ENCODE results near the gene RABEP1.
"Not testable (repeated sequence)": the region's sequence is repeated elsewhere in the genome, so short reads cannot be mapped to it uniquely, and the experiment has no call there.

RABEP1 gene

GRCh38 chr17:5431234-5431633 is 149.2 kb downstream of the RABEP1 start:
- POLR2A ChIA-PET = interaction anchor here (1.6 to 1.9 kb wide), 2 partner anchors 8 to 12 kb away, joined by 5 to 9 read pairs; partner anchors contain the start of genes C1QBP, NUP88 and RPAIN
- CTCF ChIA-PET = interaction anchor here (1.4 kb wide), 1 partner anchor 12 kb away, joined by 7 read pairs; the partner anchor contains the start of gene NUP88

GRCh38 chr17:5431949-5432556 is 150.0 kb downstream of the RABEP1 start:
- POLR2A ChIA-PET = interaction anchor here (1.5 to 2.0 kb wide), 2 partner anchors 8 to 13 kb away, joined by 4 to 10 read pairs; partner anchors contain the start of genes NUP88 and RPAIN
- TF ChIP-seq TARDBP (IDR thresholded peaks at IDR 0.05) = no peak
- TF ChIP-seq FOXM1 (IDR thresholded peaks at IDR 0.05; ENCODE audit: borderline replicate concordance) = no peak
- no peak for TF ChIP-seq PKNOX1 (IDR thresholded peaks at IDR 0.05)
- TF ChIP-seq FOXK2 (IDR thresholded peaks at IDR 0.05) = no peak
- TF ChIP-seq SP1 (IDR thresholded peaks at IDR 0.05) = no peak
- TF ChIP-seq L3MBTL2 (conservative IDR thresholded peaks at IDR 0.05) = no peak
- no peak for TF ChIP-seq CTBP1 (IDR thresholded peaks at IDR 0.05; ENCODE audit: borderline replicate concordance)
- no peak for TF ChIP-seq SUZ12 (IDR thresholded peaks at IDR 0.05)
- no peak for TF ChIP-seq HDGF (IDR thresholded peaks at IDR 0.05; ENCODE audit: borderline replicate concordance)
- TF ChIP-seq ELF4 (IDR thresholded peaks at IDR 0.05) = no peak
- TF ChIP-seq NFRKB (IDR thresholded peaks at IDR 0.05) = no peak
- TF ChIP-seq ARNT (IDR thresholded peaks at IDR 0.05) = no peak
- no peak for TF ChIP-seq BHLHE40 (IDR thresholded peaks at IDR 0.05; ENCODE audit: borderline replicate concordance)
- TF ChIP-seq LEF1 (IDR thresholded peaks at IDR 0.05; ENCODE audit: borderline replicate concordance) = no peak
- no peak for TF ChIP-seq ZNF384 (IDR thresholded peaks at IDR 0.05)
- TF ChIP-seq FOXA1 (IDR thresholded peaks at IDR 0.05) = no peak
- DNase-seq (ENCODE audit: extremely low spot score) = no peak
- CTCF ChIA-PET = no interaction called here

More at GRCh38 chr17:5431234-5431633, 149.2 kb downstream of the RABEP1 start:
- DNase-seq (ENCODE audit: extremely low spot score) = not testable (repeated sequence)
- peak; percentile 83 for TF ChIP-seq ZNF384 (IDR thresholded peaks at IDR 0.05)

GRCh38 chr17:5434984-5435383 is 152.9 kb downstream of the RABEP1 start:
- ChIA-PET POLR2A (no interaction called here), CTCF (no interaction called here)
- no peak for DNase-seq (ENCODE audit: extremely low spot score)
- TF ChIP-seq L3MBTL2 (conservative IDR thresholded peaks at IDR 0.05) (no peak), LEF1 (IDR thresholded peaks at IDR 0.05; ENCODE audit: borderline replicate concordance) (no peak), ZNF384 (IDR thresholded peaks at IDR 0.05) (no peak), SUZ12 (IDR thresholded peaks at IDR 0.05) (no peak), ARNT (IDR thresholded peaks at IDR 0.05) (no peak), HDGF (IDR thresholded peaks at IDR 0.05; ENCODE audit: borderline replicate concordance) (no peak), FOXM1 (IDR thresholded peaks at IDR 0.05; ENCODE audit: borderline replicate concordance) (no peak)
